ENCODE results near the gene DEGS2.

The DEGS2 gene

GRCh38 chr14:100117633-100118395 is 41.6 kb downstream of the DEGS2 start:
- TF ChIP-seq CTCF (IDR thresholded peaks at IDR 0.05; ENCODE audit: low read depth, low read length) (no peak), POLR2A (IDR thresholded peaks at IDR 0.05; ENCODE audit: extremely low read depth, insufficient read length) (no peak), MYC (IDR thresholded peaks at IDR 0.05; ENCODE audit: low read depth, low read length) (no peak)
- DNase-seq (ENCODE audit: low read depth): no peak
- H3K4me3 ChIP-seq (ENCODE audit: low read depth, low read length): no peak overlapping the region

- TF ChIP-seq MAX (IDR thresholded peaks at IDR 0.05; ENCODE audit: low read depth, low read length) (no peak), POLR2A (IDR thresholded peaks at IDR 0.05; ENCODE audit: extremely low read depth, insufficient read length) (no peak), CTCF (IDR thresholded peaks at IDR 0.05; ENCODE audit: low read depth, low read length) (no peak), MYC (IDR thresholded peaks at IDR 0.05; ENCODE audit: low read depth, low read length) (no peak)
- H3K4me3 ChIP-seq (ENCODE audit: low read depth, low read length): no peak overlapping the region
- DNase-seq (ENCODE audit: low read depth): no peak
Measured at GRCh38 chr14:100117026-100117425, 42.4 kb downstream of the DEGS2 start.

- no peak for DNase-seq (ENCODE audit: low read depth)
- TF ChIP-seq CTCF (IDR thresholded peaks at IDR 0.05; ENCODE audit: low read depth, low read length) (no peak), MAX (IDR thresholded peaks at IDR 0.05; ENCODE audit: low read depth, low read length) (no peak), MYC (IDR thresholded peaks at IDR 0.05; ENCODE audit: low read depth, low read length) (no peak), POLR2A (IDR thresholded peaks at IDR 0.05; ENCODE audit: extremely low read depth, insufficient read length) (no peak)
- no peak overlapping the region for H3K4me3 ChIP-seq (ENCODE audit: low read depth, low read length)
Measured at GRCh38 chr14:100116134-100116533, 43.3 kb downstream of the DEGS2 start.

GRCh38 chr14:100115726-100116125 is 43.7 kb downstream of the DEGS2 start:
- no peak overlapping the region for H3K4me3 ChIP-seq (ENCODE audit: low read depth, low read length)
- no peak for DNase-seq (ENCODE audit: low read depth)
- TF ChIP-seq MAX (IDR thresholded peaks at IDR 0.05; ENCODE audit: low read depth, low read length): no peak

GRCh38 chr14:100115236-100115635 is 44.2 kb downstream of the DEGS2 start:
- no peak for DNase-seq (ENCODE audit: low read depth)
- TF ChIP-seq POLR2A (IDR thresholded peaks at IDR 0.05; ENCODE audit: extremely low read depth, insufficient read length) (no peak), MYC (IDR thresholded peaks at IDR 0.05; ENCODE audit: low read depth, low read length) (no peak), MAX (IDR thresholded peaks at IDR 0.05; ENCODE audit: low read depth, low read length) (no peak), CTCF (IDR thresholded peaks at IDR 0.05; ENCODE audit: low read depth, low read length) (no peak)
- no peak overlapping the region for H3K4me3 ChIP-seq (ENCODE audit: low read depth, low read length)

GRCh38 chr14:100114109-100114765 is 45.2 kb downstream of the DEGS2 start:
- H3K4me3 ChIP-seq (ENCODE audit: low read depth, low read length): no peak overlapping the region
- no peak for DNase-seq (ENCODE audit: low read depth)

More at GRCh38 chr14:100114109-100114765, 45.2 kb downstream of the DEGS2 start:
- TF ChIP-seq MAX (IDR thresholded peaks at IDR 0.05; ENCODE audit: low read depth, low read length) (no peak), MYC (IDR thresholded peaks at IDR 0.05; ENCODE audit: low read depth, low read length) (no peak), CTCF (IDR thresholded peaks at IDR 0.05; ENCODE audit: low read depth, low read length) (no peak), POLR2A (IDR thresholded peaks at IDR 0.05; ENCODE audit: extremely low read depth, insufficient read length) (no peak)
